ENCODE measurements around the gene PRTN3.

GRCh38 chr19:815775-816499 lies 24.9 kb upstream of the PRTN3 start:
- no peak for TF ChIP-seq CTCF (IDR thresholded peaks at IDR 0.05 in 2 of 3, conservative IDR thresholded peaks at IDR 0.05 in 1 of 3; ENCODE audit: borderline replicate concordance in 1 of 3, insufficient read depth in 1 of 3, low read depth in 2 of 3, low read length in 2 of 3)
- no peak for TF ChIP-seq YY1 (IDR thresholded peaks at IDR 0.05; ENCODE audit: extremely low read depth, insufficient replicate concordance, low read depth, low read length)
- TF ChIP-seq POLR2A (IDR thresholded peaks at IDR 0.05; ENCODE audit: borderline replicate concordance, extremely low read depth, insufficient read depth, insufficient read length), result no peak
- TF ChIP-seq JUND (IDR thresholded peaks at IDR 0.05), result no peak
- TF ChIP-seq ZNF274 (IDR thresholded peaks at IDR 0.05; ENCODE audit: low read depth, low read length), result no peak
- no peak for TF ChIP-seq POLR2AphosphoS5 (IDR thresholded peaks at IDR 0.05; ENCODE audit: low read depth, low read length)
- no peak for TF ChIP-seq ZFX (IDR thresholded peaks at IDR 0.05)
- TF ChIP-seq CBX3 (IDR thresholded peaks at IDR 0.05; ENCODE audit: low read depth), result no peak
- TF ChIP-seq EZH2phosphoT487 (IDR thresholded peaks at IDR 0.05; ENCODE audit: borderline replicate concordance), result no peak
- TF ChIP-seq REST (IDR thresholded peaks at IDR 0.05; ENCODE audit: low read depth), result no peak

Data from HCT116 (cell line).